Endothelial cell of hepatic sinusoid (primary cell): Measurements from ENCODE around the gene SOX30.

ENCODE experiments used
- in situ Hi-C: cut with HindIII; loops from 2 replicates; pipeline ENCODE4 v1.10.0; 2017; ENCODE audit warnings: low sequenced_read_pairs

Gene SOX30

DNA sequence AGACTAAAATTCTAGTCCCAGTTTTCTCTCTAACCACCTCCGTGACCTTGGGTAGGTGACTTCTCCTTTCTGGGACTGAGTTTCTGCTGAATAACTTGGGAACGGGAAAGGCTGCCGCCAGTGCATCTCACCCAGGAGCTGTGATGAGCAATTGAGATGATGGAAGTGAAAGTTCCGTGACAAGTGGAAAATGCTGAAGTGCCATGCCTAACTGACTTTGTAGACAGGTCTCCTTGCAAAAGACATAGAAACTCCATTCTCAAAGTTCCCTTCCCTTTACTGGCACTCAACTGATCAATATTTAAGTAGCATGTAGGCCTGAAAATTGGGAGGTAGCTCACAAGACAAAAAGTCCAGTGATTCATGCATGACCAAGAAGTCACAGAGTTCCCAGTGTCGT is 70.3 kb downstream of the SOX30 start:
- in situ Hi-C loops = no loop called here

DNA sequence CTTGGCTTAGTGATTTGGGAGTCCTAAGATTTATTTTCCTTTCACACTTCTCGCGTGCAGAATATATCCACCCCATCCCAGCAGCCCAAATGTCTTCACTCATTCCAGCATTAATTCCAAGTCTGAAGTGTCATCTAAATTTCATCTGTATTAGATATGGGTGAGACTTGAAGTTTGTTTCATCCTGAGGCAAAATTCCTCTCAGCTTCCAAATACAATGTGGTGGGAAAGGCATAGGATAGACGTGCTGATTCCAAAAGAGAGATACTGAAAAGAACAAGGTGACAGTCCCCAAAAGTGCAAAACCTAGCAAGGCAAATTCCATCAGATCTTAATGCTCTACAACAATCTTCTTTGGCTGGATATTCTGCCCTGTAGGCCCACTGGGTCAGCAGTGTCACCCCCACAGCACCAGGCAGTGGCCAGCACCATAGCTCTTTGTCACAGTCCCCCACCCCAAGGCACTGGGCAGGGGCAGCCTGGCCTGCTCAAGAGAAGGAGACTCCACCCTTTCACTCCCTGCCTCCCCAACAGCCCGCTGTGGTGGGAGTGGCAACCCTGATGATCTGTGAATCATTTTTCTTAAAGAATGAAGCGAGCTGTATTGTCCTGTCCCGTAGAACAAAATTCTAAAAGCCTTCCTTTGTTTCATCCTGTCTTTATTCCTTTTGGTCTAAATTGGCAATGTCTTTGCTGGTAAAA is 74.0 kb downstream of the SOX30 start:
- in situ Hi-C loops = no loop called here

- in situ Hi-C loops = no loop called here
Measured at GRCh38 chr5:157576678-157577077, 75.6 kb downstream of the SOX30 start.
